LNCaP clone FGC (cell line): Measurements from ENCODE around the gene PTCH2.
"Not testable (repeated sequence)": the region's sequence is repeated elsewhere in the genome, so short reads cannot be mapped to it uniquely, and the experiment has no call there.

Source experiments
- DNase-seq: peaks from one replicate; pipeline ENCODE4 v3.0.0-alpha.2; 2011; ENCODE audit warnings: low read depth
- H3K4me3 ChIP-seq: 2 replicates; pipeline ENCODE4 v1.5.1; 2011; ENCODE audit warnings: mild to moderate bottlenecking, low read depth, low read length, control low read depth
- CTCF ChIP-seq: IDR thresholded peaks from 2 replicates; pipeline ENCODE4 v1.5.1; 2012; ENCODE audit warnings: mild to moderate bottlenecking; ENCODE audit not compliant: control insufficient read depth, insufficient read depth; ENCODE audit errors: extremely low read depth

PTCH2 gene

GRCh38 chr1:44830900-44831304, 12.2 kb downstream of the PTCH2 start:
- no peak for TF ChIP-seq CTCF
- no peak for DNase-seq
- H3K4me3 ChIP-seq, result no peak overlapping the region

GRCh38 chr1:44829506-44830384, 13.3 kb downstream of the PTCH2 start:
- no peak overlapping the region for H3K4me3 ChIP-seq
- TF ChIP-seq CTCF, result no peak
- DNase-seq, result no peak

- TF ChIP-seq CTCF, result no peak
- DNase-seq, result no peak
Observed at GRCh38 chr1:44828841-44829440, 14.1 kb downstream of the PTCH2 start.

GRCh38 chr1:44828003-44828651, 14.9 kb downstream of the PTCH2 start:
- DNase-seq, result no peak
- H3K4me3 ChIP-seq, result no peak overlapping the region
- TF ChIP-seq CTCF, result no peak

More at GRCh38 chr1:44828841-44829440, 14.1 kb downstream of the PTCH2 start:
- no peak overlapping the region for H3K4me3 ChIP-seq

- no peak for DNase-seq
- no peak overlapping the region for H3K4me3 ChIP-seq
- no peak for TF ChIP-seq CTCF
Observed at GRCh38 chr1:44827197-44828002, 15.7 kb downstream of the PTCH2 start.

GRCh38 chr1:44826375-44827196, 16.5 kb downstream of the PTCH2 start:
- TF ChIP-seq CTCF, result no peak
- no peak for DNase-seq
- no peak overlapping the region for H3K4me3 ChIP-seq

GRCh38 chr1:44824392-44824791, 18.7 kb downstream of the PTCH2 start:
- DNase-seq, H3K4me3 ChIP-seq: not testable (repeated sequence)
